Measurements from ENCODE around the gene ASIC5.
A peak's percentile ranks its signal among the peaks of the same experiment; 100 is the strongest.

Gene ASIC5

GRCh38 chr4:155819066-155819465 lies 47.0 kb downstream of the ASIC5 start:
- no peak for TF ChIP-seq CTCF (conservative IDR thresholded peaks at IDR 0.05)
- no peak overlapping the region for H3K27ac ChIP-seq

- no peak overlapping the region for H3K27ac ChIP-seq
- TF ChIP-seq CTCF (conservative IDR thresholded peaks at IDR 0.05): no peak
These were observed 47.4 kb downstream of the ASIC5 start for GRCh38 chr4:155818639-155819038.

- H3K27ac ChIP-seq: no peak overlapping the region
- no peak for TF ChIP-seq CTCF (conservative IDR thresholded peaks at IDR 0.05)
These were observed 55.0 kb downstream of the ASIC5 start for GRCh38 chr4:155811083-155811482.

- TF ChIP-seq CTCF (conservative IDR thresholded peaks at IDR 0.05): peak; percentile 82
- no peak overlapping the region for H3K27ac ChIP-seq
These were observed 56.2 kb downstream of the ASIC5 start for GRCh38 chr4:155809835-155810234.

GRCh38 chr4:155807021-155807420 lies 59.1 kb downstream of the ASIC5 start:
- no peak for TF ChIP-seq CTCF (conservative IDR thresholded peaks at IDR 0.05)
- H3K27ac ChIP-seq: no peak overlapping the region

GRCh38 chr4:155805016-155805415 lies 61.1 kb downstream of the ASIC5 start:
- no peak overlapping the region for H3K27ac ChIP-seq

GRCh38 chr4:155802190-155802959 lies 63.7 kb downstream of the ASIC5 start:
- no peak for TF ChIP-seq CTCF (conservative IDR thresholded peaks at IDR 0.05)
- no peak overlapping the region for H3K27ac ChIP-seq

More at GRCh38 chr4:155805016-155805415, 61.1 kb downstream of the ASIC5 start:
- TF ChIP-seq CTCF (conservative IDR thresholded peaks at IDR 0.05): no peak
